ENCODE measurements around the gene CLEC3A.
"Not testable (repeated sequence)": the region's sequence is repeated elsewhere in the genome, so short reads cannot be mapped to it uniquely, and the experiment has no call there.

The CLEC3A gene

GRCh38 chr16:78034530-78034929 lies 12.2 kb downstream of the CLEC3A start:
- peak; percentile 5 for DNase-seq (ENCODE audit: low read depth)

DNA sequence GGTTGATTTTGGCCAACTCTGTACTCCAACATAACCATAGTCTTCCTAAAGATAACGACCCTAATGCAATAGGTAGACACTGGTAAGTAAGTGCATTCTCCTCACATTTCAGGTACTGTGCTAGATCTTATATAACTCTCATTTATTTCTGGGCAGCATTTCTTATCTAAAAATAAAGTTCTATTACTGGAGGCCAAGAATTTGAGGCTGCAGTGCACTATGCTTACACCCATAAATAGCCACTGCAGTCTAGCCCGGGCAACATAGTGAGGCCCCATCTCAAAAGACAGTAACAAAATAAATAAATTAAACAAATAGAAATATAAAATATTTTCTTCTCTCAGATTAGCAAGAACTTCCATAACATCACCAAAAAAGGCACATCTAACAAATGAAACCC lies 12.7 kb downstream of the CLEC3A start:
- DNase-seq (ENCODE audit: low read depth), result no peak

DNA sequence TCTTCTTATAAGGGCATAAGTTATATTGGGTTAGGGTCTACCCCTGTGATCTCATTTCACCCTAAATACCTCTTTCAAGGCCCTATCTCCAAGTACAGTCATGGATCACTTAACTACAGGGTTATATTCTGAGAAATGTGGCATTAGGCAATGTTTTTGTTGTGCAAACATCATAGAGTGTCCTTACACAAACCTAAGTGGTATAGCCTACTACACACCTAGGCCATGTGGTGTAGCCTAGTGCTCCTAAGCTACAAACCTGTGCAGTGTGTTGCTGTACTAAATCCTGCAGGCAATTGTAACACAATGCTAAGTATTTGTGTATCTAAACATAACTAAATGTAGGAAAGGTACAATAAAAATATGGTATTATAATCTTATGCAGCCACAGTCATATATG lies 18.0 kb downstream of the CLEC3A start:
- no peak for DNase-seq (ENCODE audit: low read depth)

DNA sequence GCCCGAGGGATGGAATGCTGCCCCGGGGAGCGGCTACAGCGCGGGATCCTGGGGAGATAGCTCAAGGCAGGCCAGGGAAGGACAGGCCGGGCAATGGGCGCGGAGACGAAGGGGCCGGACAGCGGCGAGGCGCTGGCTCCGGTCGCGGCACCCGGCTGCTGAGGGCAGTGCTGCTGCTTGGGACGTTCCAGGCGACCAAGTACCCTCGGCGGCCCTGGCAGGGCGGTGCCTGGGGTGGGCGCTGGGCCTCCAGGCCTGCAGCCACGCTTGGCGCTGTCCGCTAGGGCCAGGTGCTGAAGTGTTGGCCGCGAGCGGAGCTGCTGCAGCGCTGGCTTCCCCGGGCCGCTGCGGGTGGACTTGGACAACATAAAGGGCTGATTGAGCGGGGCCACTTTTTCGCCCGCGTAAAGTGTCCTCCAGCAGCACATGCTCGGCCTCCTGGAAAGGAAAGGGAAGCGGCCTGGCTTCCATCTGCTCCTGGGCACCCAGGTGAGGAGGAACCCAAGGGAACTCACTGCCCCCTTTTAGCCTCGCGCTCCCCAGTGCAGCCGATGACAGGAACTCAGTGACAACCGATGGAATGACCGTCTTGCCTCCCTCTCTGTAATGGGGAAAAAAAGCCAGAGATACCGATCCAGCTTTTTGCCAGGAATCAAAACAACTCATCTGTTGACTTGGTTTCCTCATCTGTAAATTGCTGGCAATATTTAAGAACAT lies 23.7 kb downstream of the CLEC3A start:
- DNase-seq (ENCODE audit: low read depth), result no peak

DNA sequence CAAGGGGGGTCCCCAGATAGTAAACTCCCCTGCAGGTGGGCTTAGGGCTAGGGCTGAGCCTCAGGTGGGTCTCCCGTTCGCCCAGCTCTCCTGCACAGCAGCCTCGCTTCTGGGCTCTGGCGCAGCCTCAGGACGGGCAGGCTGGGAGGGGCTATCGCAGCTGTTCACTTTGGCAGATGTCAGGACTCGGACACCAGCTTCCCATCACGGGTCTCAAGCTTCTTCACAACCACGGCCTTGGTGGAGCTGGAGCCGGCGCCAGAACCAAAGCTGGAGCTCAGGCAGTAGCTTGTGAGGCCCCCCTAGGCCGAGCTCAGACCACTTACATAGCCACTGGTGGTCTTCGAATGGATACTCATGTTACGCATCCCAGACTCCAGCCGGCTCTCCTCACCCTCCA lies 26.0 kb downstream of the CLEC3A start:
- DNase-seq (ENCODE audit: low read depth), result no peak

- DNase-seq (ENCODE audit: low read depth), result no peak
These were observed 28.5 kb downstream of the CLEC3A start for GRCh38 chr16:78050734-78051400.

GRCh38 chr16:78057803-78058564 lies 35.6 kb downstream of the CLEC3A start:
- no peak for DNase-seq (ENCODE audit: low read depth)

- not testable (repeated sequence) for DNase-seq (ENCODE audit: low read depth)
These were observed 37.5 kb downstream of the CLEC3A start for GRCh38 chr16:78059806-78060205.

- no peak for DNase-seq (ENCODE audit: low read depth)
These were observed 37.9 kb downstream of the CLEC3A start for GRCh38 chr16:78060295-78060694.

- DNase-seq (ENCODE audit: low read depth), result no peak
These were observed 38.5 kb downstream of the CLEC3A start for GRCh38 chr16:78060809-78061208.

DNA sequence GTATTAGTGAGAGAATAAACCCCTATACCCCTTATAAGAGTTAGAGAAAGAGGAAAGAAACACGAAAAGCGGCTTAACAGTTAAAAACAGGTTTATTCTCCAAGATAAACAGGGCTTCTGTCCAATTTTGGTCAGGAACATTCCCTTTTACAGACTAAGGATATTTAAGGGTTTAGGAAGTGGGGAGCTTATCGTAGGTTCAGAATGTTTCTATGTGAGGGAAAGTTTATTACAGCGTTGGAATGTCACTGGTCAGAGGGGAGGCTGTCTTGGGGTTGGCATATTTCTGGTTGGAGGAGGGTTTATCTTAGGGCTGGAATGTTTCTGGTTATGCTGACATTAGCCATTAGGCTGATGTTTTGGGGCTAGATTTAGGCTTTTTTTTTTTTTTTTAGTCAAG lies 43.0 kb downstream of the CLEC3A start:
- no peak for DNase-seq (ENCODE audit: low read depth)

DNA sequence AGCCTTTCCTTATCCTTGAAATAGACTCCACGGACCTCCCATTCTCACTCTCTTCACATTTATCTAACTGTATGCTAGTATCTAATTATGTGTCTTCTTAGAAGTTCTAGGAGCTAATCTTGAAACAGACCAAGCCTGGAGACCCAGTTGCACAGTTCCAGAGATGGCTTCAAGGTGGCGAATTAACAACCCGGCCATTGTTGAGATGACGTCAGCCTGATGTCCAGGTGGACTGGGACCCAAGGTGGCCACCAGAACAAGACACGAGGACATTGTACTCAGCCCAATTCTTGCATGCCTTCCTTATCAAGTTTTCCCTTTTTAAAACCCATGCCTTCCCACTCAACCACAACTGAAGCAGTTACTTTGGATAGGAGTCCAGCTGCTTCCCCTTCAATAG lies 47.6 kb downstream of the CLEC3A start:
- no peak for DNase-seq (ENCODE audit: low read depth)

- no peak for DNase-seq (ENCODE audit: low read depth)
These were observed 49.9 kb downstream of the CLEC3A start for GRCh38 chr16:78072275-78072674.

DNA sequence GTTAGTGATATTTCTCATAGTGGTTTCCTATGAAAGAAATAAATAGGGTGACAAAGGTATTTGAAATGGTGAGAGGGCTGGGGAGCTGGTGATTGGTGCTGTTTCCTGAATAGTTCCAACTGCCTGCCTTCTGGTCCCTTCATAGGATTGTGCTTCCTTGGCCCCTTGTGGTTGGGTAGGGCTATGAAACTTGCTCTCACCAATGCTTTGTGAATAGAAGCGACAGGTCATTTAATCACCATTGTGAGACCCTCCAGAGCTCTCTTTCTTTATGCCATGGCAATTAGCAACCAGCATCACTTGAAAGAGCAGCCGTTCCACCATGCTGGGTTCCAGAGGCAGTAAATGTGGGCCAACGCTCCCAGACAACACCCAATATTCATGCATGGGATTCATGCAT lies 53.5 kb downstream of the CLEC3A start:
- DNase-seq (ENCODE audit: low read depth), result no peak

GRCh38 chr16:78081341-78081740 lies 59.0 kb downstream of the CLEC3A start:
- no peak for DNase-seq (ENCODE audit: low read depth)

All from T-helper 22 cell (primary cell).